Measurements from ENCODE around the gene LEFTY2. TPM values are rescaled to one million over a fixed set of nuclear protein-coding genes. Genes with fewer than 3 reads are reported as not detected.

LEFTY2 gene
- total and polyA plus RNA-seq, 10 of the 15 experiments (the other 5 are each of a cell fraction or from before 2014, with no cell fraction given), result not detected

DNA sequence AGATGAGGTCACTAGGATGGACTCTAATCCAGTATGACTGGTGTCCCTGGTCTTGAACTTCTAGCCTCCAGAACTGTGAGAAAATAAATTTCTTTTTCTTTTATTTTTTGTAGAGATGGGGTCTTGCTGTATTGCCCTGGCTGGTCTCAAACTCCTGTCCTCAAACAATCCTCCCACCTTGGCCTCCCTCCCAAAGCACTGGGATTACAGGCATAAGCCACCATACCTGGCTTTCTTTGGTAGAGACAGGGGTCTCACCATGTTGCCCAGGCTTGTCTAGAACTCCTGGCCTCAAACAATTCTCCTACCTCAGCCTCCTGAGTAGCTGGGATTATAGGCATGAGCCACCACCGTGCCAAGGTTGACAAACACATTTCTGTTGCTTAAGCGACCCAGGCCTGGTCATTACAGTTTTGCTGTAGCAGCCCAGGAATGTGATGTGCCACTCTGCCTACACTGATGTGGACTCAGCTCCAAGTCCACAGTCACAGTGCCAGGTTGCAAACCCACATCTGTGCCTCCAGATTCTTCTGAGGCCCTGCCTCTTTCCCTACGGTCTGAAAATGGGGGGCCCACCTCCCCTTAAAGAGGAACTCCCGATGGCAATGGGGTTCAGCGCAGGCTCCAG is 32.9 kb downstream of the LEFTY2 start:
- H3K36me3 ChIP-seq (ENCODE audit: control insufficient read depth in 2 of 2, insufficient read depth in 2 of 2, low read length in 1 of 2), result no peaks in the 10 kb centered on the region
- FAIRE-seq (no peak), ATAC-seq (no peak), DNase-seq (ENCODE audit: low read depth, low spot score) (no peak)
- no TSS peak for BruUV-seq (replicated peaks)
- intact Hi-C loops (cut with micrococcal nuclease; ENCODE audit: unreplicated experiment) (no loop called here), in situ Hi-C loops (cut with MboI) (no loop called here)
- no peak overlapping the region for H3K27ac ChIP-seq (ENCODE audit: control insufficient read depth, insufficient read depth)
- H3K9ac ChIP-seq (ENCODE audit: control insufficient read depth, insufficient read depth, low read length), result no peak overlapping the region
- H3K4me2 ChIP-seq (ENCODE audit: control insufficient read depth, insufficient read depth), result no peak overlapping the region
- no peaks in the 10 kb centered on the region for H3K9me3 ChIP-seq (replicated peaks; ENCODE audit: control insufficient read depth, insufficient read depth, low read length)
- 64% methylated on average over 5 of the region's 5 CpGs for WGBS (ENCODE audit: insufficient coverage, insufficient replicate concordance, low lambda C conversion rate, missing lambda C conversion rate)
- ChIA-PET POLR2A (interaction anchor here (1.6 kb wide), 1 partner anchor 129 kb away, joined by 3 read pairs; no protein-coding TSS in a partner anchor), CTCF (interaction anchor here (0.7 to 1.5 kb wide), 3 partner anchors 24 to 131 kb away, joined by 3 to 8 read pairs (median 3); partner anchors contain the start of gene SRP9), SMC1A (ENCODE audit: uncharacterized antibody, unreplicated experiment) (interaction anchor here (0.7 kb wide), 1 partner anchor 11 kb away, joined by 3 read pairs; no protein-coding TSS in a partner anchor), RAD21 (ENCODE audit: unreplicated experiment) (interaction anchor here (5.3 kb wide), 1 partner anchor 131 kb away, joined by 39 read pairs; the partner anchor contains the start of gene SRP9)
- H3K27me3 ChIP-seq (replicated peaks in 1 of 2; ENCODE audit: control insufficient read depth in 2 of 2, insufficient read depth in 2 of 2, low read length in 1 of 2), result no peaks in the 10 kb centered on the region
- peaks cover 4% of the 10 kb centered on the region; the same call in 1 of the 2 replicates for H3K4me1 ChIP-seq (ENCODE audit: control insufficient read depth, insufficient read depth, low read length)
- H4K20me1 ChIP-seq (ENCODE audit: control insufficient read depth, insufficient read depth), result no peaks in the 10 kb centered on the region
- no peak overlapping the region for H2AFZ ChIP-seq (ENCODE audit: control insufficient read depth, low read depth, low read length)
- H3K79me2 ChIP-seq (ENCODE audit: control insufficient read depth, insufficient read depth, low read length), result no peaks in the 10 kb centered on the region
- no peak overlapping the region for H3K4me3 ChIP-seq
- TF ChIP-seq WRNIP1 (IDR thresholded peaks at IDR 0.05; ENCODE audit: borderline replicate concordance, low read depth, low read length), result no peak
- TF ChIP-seq ETV6 (conservative IDR thresholded peaks at IDR 0.05 in 1 of 2, IDR thresholded peaks at IDR 0.05 in 1 of 2; ENCODE audit: borderline replicate concordance in 1 of 2, low read depth in 1 of 2), result no peak
- TF ChIP-seq EP300 (IDR thresholded peaks at IDR 0.05; ENCODE audit: borderline replicate concordance in 1 of 2, control insufficient read depth in 1 of 2, low read depth in 2 of 2, low read length in 2 of 2), result no peak
- TF ChIP-seq SPI1 (IDR thresholded peaks at IDR 0.05; ENCODE audit: borderline replicate concordance, insufficient read depth, low read depth, low read length), result no peak
- no peak for TF ChIP-seq KAT2A (conservative IDR thresholded peaks at IDR 0.05; ENCODE audit: control insufficient read depth, low read depth, low read length)
- TF ChIP-seq BACH1 (IDR thresholded peaks at IDR 0.05; ENCODE audit: borderline replicate concordance), result no peak
- TF ChIP-seq, protein P1, sequence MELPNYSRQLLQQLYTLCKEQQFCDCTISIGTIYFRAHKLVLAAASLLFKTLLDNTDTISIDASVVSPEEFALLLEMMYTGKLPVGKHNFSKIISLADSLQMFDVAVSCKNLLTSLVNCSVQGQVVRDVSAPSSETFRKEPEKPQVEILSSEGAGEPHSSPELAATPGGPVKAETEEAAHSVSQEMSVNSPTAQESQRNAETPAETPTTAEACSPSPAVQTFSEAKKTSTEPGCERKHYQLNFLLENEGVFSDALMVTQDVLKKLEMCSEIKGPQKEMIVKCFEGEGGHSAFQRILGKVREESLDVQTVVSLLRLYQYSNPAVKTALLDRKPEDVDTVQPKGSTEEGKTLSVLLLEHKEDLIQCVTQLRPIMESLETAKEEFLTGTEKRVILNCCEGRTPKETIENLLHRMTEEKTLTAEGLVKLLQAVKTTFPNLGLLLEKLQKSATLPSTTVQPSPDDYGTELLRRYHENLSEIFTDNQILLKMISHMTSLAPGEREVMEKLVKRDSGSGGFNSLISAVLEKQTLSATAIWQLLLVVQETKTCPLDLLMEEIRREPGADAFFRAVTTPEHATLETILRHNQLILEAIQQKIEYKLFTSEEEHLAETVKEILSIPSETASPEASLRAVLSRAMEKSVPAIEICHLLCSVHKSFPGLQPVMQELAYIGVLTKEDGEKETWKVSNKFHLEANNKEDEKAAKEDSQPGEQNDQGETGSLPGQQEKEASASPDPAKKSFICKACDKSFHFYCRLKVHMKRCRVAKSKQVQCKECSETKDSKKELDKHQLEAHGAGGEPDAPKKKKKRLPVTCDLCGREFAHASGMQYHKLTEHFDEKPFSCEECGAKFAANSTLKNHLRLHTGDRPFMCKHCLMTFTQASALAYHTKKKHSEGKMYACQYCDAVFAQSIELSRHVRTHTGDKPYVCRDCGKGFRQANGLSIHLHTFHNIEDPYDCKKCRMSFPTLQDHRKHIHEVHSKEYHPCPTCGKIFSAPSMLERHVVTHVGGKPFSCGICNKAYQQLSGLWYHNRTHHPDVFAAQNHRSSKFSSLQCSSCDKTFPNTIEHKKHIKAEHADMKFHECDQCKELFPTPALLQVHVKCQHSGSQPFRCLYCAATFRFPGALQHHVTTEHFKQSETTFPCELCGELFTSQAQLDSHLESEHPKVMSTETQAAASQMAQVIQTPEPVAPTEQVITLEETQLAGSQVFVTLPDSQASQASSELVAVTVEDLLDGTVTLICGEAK (IDR thresholded peaks at IDR 0.05; ENCODE audit: borderline replicate concordance), result no peak
- TF ChIP-seq MEF2A (IDR thresholded peaks at IDR 0.05; ENCODE audit: insufficient read depth, low read depth, low read length), result no peak
- TF ChIP-seq, protein P2, sequence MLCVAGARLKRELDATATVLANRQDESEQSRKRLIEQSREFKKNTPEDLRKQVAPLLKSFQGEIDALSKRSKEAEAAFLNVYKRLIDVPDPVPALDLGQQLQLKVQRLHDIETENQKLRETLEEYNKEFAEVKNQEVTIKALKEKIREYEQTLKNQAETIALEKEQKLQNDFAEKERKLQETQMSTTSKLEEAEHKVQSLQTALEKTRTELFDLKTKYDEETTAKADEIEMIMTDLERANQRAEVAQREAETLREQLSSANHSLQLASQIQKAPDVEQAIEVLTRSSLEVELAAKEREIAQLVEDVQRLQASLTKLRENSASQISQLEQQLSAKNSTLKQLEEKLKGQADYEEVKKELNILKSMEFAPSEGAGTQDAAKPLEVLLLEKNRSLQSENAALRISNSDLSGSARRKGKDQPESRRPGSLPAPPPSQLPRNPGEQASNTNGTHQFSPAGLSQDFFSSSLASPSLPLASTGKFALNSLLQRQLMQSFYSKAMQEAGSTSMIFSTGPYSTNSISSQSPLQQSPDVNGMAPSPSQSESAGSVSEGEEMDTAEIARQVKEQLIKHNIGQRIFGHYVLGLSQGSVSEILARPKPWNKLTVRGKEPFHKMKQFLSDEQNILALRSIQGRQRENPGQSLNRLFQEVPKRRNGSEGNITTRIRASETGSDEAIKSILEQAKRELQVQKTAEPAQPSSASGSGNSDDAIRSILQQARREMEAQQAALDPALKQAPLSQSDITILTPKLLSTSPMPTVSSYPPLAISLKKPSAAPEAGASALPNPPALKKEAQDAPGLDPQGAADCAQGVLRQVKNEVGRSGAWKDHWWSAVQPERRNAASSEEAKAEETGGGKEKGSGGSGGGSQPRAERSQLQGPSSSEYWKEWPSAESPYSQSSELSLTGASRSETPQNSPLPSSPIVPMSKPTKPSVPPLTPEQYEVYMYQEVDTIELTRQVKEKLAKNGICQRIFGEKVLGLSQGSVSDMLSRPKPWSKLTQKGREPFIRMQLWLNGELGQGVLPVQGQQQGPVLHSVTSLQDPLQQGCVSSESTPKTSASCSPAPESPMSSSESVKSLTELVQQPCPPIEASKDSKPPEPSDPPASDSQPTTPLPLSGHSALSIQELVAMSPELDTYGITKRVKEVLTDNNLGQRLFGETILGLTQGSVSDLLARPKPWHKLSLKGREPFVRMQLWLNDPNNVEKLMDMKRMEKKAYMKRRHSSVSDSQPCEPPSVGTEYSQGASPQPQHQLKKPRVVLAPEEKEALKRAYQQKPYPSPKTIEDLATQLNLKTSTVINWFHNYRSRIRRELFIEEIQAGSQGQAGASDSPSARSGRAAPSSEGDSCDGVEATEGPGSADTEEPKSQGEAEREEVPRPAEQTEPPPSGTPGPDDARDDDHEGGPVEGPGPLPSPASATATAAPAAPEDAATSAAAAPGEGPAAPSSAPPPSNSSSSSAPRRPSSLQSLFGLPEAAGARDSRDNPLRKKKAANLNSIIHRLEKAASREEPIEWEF (IDR thresholded peaks at IDR 0.05; ENCODE audit: insufficient replicate concordance, low read depth, low read length), result no peak
- no peak for TF ChIP-seq FOXK2 (IDR thresholded peaks at IDR 0.05)
